ENCODE results near the gene FLYWCH2.

FLYWCH2 gene

DNA sequence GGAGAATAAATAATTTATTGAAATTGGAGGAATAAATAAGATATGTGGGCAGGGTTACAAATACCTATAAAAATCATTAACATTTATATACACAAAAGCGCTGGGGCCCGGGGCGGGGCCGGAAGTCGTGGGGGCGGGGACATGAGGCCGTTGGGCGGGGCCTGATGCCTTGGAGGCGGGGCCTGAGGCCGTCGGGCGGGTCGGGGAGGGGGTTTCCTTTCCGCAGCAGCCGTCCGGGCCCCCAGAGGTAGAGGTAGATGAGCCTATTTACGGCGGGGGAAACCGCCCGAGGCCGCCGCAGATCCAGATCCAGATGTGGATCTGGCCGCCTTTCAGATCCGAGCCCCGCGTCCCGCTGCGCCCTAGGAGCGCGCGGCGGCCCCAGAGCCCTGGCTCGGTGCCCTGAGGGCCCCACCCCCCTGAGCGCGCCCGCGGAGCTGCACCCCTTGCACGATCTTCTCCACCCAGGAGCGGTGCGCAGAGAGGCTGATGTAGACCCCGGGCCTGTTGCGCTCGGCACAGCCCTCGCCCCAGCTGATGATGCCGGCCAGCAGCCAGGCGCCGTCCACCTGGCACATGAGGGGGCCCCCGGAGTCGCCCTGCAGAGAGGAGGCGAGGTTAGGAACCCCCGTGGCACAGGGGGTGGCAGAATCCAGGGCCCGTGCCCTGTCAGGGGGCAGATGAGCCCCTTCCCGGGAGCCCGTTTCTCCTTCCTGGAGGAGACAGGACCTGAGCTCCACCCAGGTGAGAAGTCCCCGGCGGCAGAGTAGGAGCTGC is 30.1 kb upstream of the FLYWCH2 start:
- DNase-seq (ENCODE audit: extremely low spot score, insufficient read length, low read depth) (no peak), FAIRE-seq (no peak)

GRCh38 chr16:2853531-2854073 is 29.4 kb upstream of the FLYWCH2 start:
- FAIRE-seq (no peak), DNase-seq (ENCODE audit: extremely low spot score, insufficient read length, low read depth) (no peak)

DNA sequence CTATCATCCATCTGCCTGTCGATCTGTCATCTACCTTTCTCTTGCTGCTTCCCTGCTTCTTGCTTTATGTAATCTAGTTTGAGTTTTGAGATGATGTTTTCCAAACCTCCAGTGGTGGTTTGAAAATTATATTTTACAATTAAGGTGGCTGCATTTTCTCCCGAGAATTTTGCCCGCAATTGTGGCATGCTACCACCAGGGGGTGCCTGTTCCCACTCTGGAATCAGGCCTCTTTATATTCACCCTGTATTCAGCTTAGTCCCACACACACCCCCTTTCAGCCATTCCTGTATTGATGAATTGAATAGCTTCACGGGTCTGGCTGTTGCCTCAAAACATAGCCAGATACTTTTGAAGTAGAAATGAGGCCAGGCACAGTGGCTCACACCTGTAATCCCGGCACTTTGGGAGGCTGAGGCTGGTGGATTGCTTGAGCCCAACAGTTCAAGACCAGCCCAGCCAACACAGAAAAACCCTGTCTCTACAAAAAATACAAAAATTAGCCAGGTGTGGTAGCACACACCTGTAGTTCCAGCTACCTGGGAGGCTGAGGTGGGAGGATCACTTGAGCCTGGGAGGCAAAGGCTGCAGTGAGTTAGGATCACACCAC is 28.2 kb upstream of the FLYWCH2 start:
- FAIRE-seq: no peak
- DNase-seq (ENCODE audit: extremely low spot score, insufficient read length, low read depth): no peak

- no peak for FAIRE-seq
- no peak for DNase-seq (ENCODE audit: extremely low spot score, insufficient read length, low read depth)
Observed at GRCh38 chr16:2855536-2855935, 27.5 kb upstream of the FLYWCH2 start.

GRCh38 chr16:2856061-2856670 is 26.8 kb upstream of the FLYWCH2 start:
- FAIRE-seq: no peak
- no peak for DNase-seq (ENCODE audit: extremely low spot score, insufficient read length, low read depth)

DNA sequence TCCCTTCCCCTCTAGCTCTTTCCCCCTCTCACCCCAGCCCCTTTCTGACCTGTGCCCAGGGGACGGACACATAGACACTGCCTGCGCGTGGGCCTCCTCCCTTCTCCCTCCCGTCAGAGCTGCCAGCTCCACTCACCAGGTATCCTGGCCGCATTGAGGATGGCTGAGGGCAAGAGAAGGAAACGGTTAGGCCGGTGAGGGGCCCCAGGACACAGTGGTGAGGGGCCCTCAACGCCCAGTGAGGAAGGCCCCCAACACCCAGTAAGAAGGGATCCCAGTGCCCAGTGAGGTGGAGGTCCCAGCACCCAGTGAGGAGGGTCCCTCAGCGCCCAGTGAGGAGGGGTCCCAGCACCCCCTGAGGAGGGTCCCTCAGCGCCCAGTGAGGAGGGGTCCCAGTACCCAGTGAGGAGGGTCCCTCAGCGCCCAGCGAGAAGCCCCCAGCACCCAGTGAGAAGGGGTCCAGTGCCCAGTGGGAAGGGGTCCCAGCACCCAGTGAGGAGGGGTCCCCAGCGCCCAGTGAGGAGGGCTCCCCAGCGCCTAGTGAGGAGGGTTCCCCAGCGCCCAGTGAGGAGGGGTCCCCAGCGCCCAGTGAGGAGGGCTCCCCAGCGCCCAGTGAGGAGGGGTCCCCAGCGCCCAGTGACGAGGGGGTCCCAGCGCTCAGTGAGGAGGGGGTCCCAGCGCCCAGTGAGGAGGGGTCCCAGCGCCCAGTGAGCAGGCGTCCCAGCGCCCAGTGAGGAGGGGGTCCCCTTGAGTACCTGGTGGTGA is 26.1 kb upstream of the FLYWCH2 start:
- DNase-seq (ENCODE audit: extremely low spot score, insufficient read length, low read depth): no peak
- FAIRE-seq: no peak

GRCh38 chr16:2857451-2858244 is 25.4 kb upstream of the FLYWCH2 start, which contains the start of gene PRSS22:
Gene PRSS22 (minus strand): TSS chr16:2858170. CDS start chr16:2858104, 66 bp downstream.
- FAIRE-seq (no peak), DNase-seq (ENCODE audit: extremely low spot score, insufficient read length, low read depth) (no peak)

- FAIRE-seq (no peak), DNase-seq (ENCODE audit: extremely low spot score, insufficient read length, low read depth) (no peak)
Observed at GRCh38 chr16:2858245-2859025, 24.6 kb upstream of the FLYWCH2 start.

GRCh38 chr16:2859686-2860265 is 23.2 kb upstream of the FLYWCH2 start:
- no peak for FAIRE-seq
- no peak for DNase-seq (ENCODE audit: extremely low spot score, insufficient read length, low read depth)

- DNase-seq (ENCODE audit: extremely low spot score, insufficient read length, low read depth) (no peak), FAIRE-seq (no peak)
Observed at GRCh38 chr16:2860826-2861567, 22.0 kb upstream of the FLYWCH2 start.

DNA sequence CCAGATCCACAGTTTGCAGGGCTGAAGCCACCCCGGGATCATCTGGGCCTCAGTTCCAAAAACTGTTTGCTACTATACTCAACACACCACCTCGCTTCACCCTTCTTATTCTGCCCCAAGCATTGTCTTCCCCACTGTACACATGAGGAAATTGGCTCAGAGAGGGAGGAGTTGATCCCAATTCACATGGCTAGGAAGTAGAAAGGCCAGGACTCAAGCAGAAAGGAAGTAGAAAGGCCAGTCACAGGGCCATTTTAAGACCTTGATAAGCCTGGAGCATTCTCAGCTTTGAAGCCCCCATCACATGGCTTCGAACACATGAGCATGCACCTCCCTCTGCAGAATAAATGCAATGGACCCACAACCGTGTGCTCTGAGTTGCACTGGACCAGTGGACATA is 17.4 kb upstream of the FLYWCH2 start:
- FAIRE-seq (no peak), DNase-seq (ENCODE audit: extremely low spot score, insufficient read length, low read depth) (no peak)

DNA sequence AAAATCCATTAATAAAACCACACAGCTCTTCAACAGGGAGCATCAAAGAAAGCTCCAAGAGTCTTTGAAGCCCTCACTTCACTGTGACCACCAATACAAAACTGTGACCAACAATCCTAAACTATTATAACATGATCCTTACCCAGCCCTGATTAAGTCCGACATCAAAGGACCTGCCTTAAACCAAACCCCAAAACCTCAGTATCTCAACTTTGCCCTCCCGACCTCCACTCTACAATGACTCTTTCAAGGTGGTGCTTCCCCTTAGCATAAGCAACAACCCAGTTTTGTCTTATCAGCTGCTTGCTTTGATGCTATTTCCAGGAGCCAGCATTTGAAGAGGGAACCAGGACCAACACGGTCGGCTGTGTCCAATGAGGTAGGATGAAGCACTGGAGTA is 16.6 kb upstream of the FLYWCH2 start:
- no peak for FAIRE-seq
- DNase-seq (ENCODE audit: extremely low spot score, insufficient read length, low read depth): no peak

- FAIRE-seq (no peak), DNase-seq (ENCODE audit: extremely low spot score, insufficient read length, low read depth) (no peak)
Observed at GRCh38 chr16:2867661-2867986, 15.4 kb upstream of the FLYWCH2 start.

DNA sequence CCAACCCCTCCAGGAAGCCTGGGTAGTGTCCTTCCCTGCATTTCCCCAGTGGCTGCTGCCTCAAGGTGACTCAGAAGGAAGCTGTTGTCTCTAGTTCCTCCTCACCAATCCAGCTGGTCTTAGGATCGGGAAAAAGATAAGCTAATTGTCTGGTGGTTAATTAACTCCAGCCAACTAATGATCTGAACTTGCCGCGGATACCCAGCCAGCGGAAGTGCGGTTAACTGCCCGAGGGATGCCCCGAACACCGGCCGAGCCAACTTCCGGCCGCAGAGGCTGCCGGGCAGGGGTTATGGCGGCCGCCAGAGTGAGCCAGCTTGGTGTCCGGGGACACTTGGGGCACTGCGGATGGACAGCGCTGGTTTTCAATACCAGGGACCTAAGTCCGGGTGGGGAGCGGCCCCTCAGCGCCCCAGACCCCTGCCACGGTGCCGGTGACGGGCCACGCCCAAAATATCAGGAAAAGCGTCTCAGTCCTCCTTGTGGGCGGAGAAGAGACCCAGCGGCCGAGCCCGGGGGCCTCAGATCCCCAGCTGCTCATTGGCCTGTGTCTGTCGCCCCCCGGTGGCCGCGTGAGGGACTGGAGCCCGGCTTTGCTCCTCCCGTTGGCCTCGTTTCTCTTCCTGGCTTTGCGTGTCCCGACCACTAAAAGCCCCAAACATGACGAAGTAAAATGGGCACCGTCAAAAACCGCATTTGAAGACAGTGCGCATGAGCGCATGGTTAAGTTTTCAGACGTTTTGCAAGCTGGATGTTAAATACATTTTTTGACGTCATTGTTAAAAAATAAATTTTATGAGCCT is 14.8 kb upstream of the FLYWCH2 start:
- peak; percentile 97 for DNase-seq (ENCODE audit: extremely low spot score, insufficient read length, low read depth)
- peak; percentile 93 for FAIRE-seq

DNA sequence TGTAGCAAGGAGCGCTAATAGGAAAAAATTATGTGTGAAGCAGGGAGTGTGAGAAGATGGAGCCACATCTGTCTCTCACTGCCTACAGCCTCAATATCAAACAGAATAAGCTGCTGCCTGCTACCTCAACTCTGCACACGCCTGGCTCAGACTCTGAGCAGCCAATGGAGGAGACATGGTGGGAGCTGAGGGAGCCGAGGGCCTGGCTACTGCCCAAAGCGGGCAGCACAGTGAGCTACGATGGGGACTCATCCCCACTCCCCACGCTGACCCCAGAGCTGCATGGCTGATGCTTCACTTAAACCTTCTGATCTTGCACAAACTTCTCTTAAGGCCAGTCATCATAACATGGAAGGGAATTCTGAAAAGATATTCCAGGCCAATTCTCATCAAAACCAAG is 11.1 kb upstream of the FLYWCH2 start:
- DNase-seq (ENCODE audit: extremely low spot score, insufficient read length, low read depth) (no peak), FAIRE-seq (no peak)

GRCh38 chr16:2874032-2874911 is 8.7 kb upstream of the FLYWCH2 start:
- FAIRE-seq (no peak), DNase-seq (ENCODE audit: extremely low spot score, insufficient read length, low read depth) (no peak)

All from GM18507 (cell line).